Measurements from ENCODE around the gene CNRIP1.
A peak's percentile ranks its signal among the peaks of the same experiment; 100 is the strongest.

CNRIP1 gene

GRCh38 chr2:68291314-68291713 is 28.4 kb downstream of the CNRIP1 start:
- DNase-seq: no peak

- no peak for DNase-seq
Measured at GRCh38 chr2:68290901-68291300, 28.8 kb downstream of the CNRIP1 start.

GRCh38 chr2:68287580-68288441 is 31.9 kb downstream of the CNRIP1 start:
- peak; percentile 39 for DNase-seq

GRCh38 chr2:68284896-68285295 is 34.9 kb downstream of the CNRIP1 start:
- DNase-seq: no peak

- DNase-seq: no peak
Measured at GRCh38 chr2:68283419-68283812, 36.3 kb downstream of the CNRIP1 start.

GRCh38 chr2:68282811-68283418 is 36.8 kb downstream of the CNRIP1 start:
- peak; percentile 4 for DNase-seq

GRCh38 chr2:68280796-68281195 is 39.0 kb downstream of the CNRIP1 start:
- DNase-seq: no peak

- DNase-seq: no peak
Measured at GRCh38 chr2:68280348-68280747, 39.4 kb downstream of the CNRIP1 start.

GRCh38 chr2:68279691-68280090 is 40.1 kb downstream of the CNRIP1 start:
- no peak for DNase-seq

GRCh38 chr2:68278169-68278568 is 41.6 kb downstream of the CNRIP1 start:
- no peak for DNase-seq

- no peak for DNase-seq
Measured at GRCh38 chr2:68274022-68274421, 45.7 kb downstream of the CNRIP1 start.

GRCh38 chr2:68272246-68272994 is 47.3 kb downstream of the CNRIP1 start:
- no peak for DNase-seq

GRCh38 chr2:68266655-68267054 is 53.1 kb downstream of the CNRIP1 start:
- DNase-seq: no peak

- no peak for DNase-seq
Measured at GRCh38 chr2:68263632-68264031, 56.1 kb downstream of the CNRIP1 start.

GRCh38 chr2:68258851-68259250 is 60.9 kb downstream of the CNRIP1 start:
- no peak for DNase-seq

GRCh38 chr2:68256093-68256450 is 63.7 kb downstream of the CNRIP1 start:
- DNase-seq: no peak

GRCh38 chr2:68253219-68254068 is 66.3 kb downstream of the CNRIP1 start:
- DNase-seq: peak; percentile 17

- DNase-seq: peak; percentile 88
Measured at GRCh38 chr2:68252400-68253218, 67.1 kb downstream of the CNRIP1 start, which contains the start of gene PPP3R1. Gene PPP3R1 (minus strand): TSS chr2:68252532. CDS start chr2:68252127, 405 bp downstream.

GRCh38 chr2:68251855-68252399 is 67.8 kb downstream of the CNRIP1 start:
- no peak for DNase-seq

- DNase-seq: peak; percentile 75
Measured at GRCh38 chr2:68251187-68251854, 68.4 kb downstream of the CNRIP1 start.

GRCh38 chr2:68250652-68251186 is 69.0 kb downstream of the CNRIP1 start:
- no peak for DNase-seq

Measured in GF-D8 (cell line).